Small intestine (tissue), 7 donors: ENCODE data around the gene GRB10. TPM values are rescaled to one million over a fixed set of nuclear protein-coding genes. Genes with fewer than 3 reads are reported as not detected.

ENCODE experiments used
- DNase-seq, 2 donors: peaks; one replicate each; pipeline versions ENCODE4 v3.0.0 to v3.0.0-alpha.2; 2013
- FAIRE-seq: peaks from 2 replicates; lab custom pipeline; 2012; peaks lifted over from hg19 to GRCh38; lab: Jason Lieb, UNC
- H3K27ac ChIP-seq, 3 donors: one replicate each; pipeline ENCODE4 v1.5.1; 2013; ENCODE audit warnings: low read length in 2 of 3, mild to moderate bottlenecking in 2 of 3, control low read depth in 1 of 3, inconsistent platforms in 1 of 3, low read depth in 1 of 3, moderate library complexity in 1 of 3
- H3K27me3 ChIP-seq, 3 donors: one replicate each; pipeline ENCODE4 v1.6.1; 2013; ENCODE audit warnings: low read length in 3 of 3, inconsistent platforms in 1 of 3; ENCODE audit not compliant: control insufficient read depth in 3 of 3, insufficient read depth in 3 of 3
- H3K36me3 ChIP-seq, 3 donors: one replicate each; pipeline ENCODE4 v1.6.1; 2013; ENCODE audit warnings: low read length in 3 of 3, inconsistent platforms in 1 of 3, low read depth in 1 of 3, mild to moderate bottlenecking in 1 of 3, moderate library complexity in 1 of 3; ENCODE audit not compliant: control insufficient read depth in 3 of 3, insufficient read depth in 2 of 3
- H3K4me1 ChIP-seq, 3 donors: one replicate each; pipeline ENCODE4 v1.6.1; 2013; ENCODE audit warnings: low read length in 2 of 3, inconsistent platforms in 1 of 3, low read depth in 1 of 3, mild to moderate bottlenecking in 1 of 3, moderate library complexity in 1 of 3; ENCODE audit not compliant: control insufficient read depth in 3 of 3, insufficient read depth in 2 of 3
- H3K4me3 ChIP-seq, 3 donors: one replicate each; pipeline ENCODE4 v1.5.1; 2013; ENCODE audit warnings: low read length in 3 of 3, control low read depth in 1 of 3, inconsistent platforms in 1 of 3, low read depth in 1 of 3, mild to moderate bottlenecking in 1 of 3, moderate library complexity in 1 of 3
- H3K9me3 ChIP-seq, 2 donors: one replicate each; pipeline ENCODE4 v1.6.1; 2013; ENCODE audit warnings: low read depth in 1 of 2, low read length in 1 of 2; ENCODE audit not compliant: control insufficient read depth in 2 of 2, insufficient read depth in 1 of 2
- WGBS, 3 donors: extraction: QIAGEN DNeasy Blood & Tissue Kit; methylation state at CpG; one replicate each; pipeline ENCODE4 v1.1.7; 2013; 5-methylcytosine and 5-hydroxymethylcytosine counted together
- polyA plus RNA-seq, 4 donors: library from polyadenylated mRNA; stranded (reverse) in 3 of 4; unstranded in 1 of 4; fragments of 200-250 nt in 3 of 4; fragments of 120-200 nt in 1 of 4; gene quantifications; one replicate each; pipeline versions ENCODE4 v1.2.1 to v1.2.3, GENCODE V29; 2013
- donor health status: healthy with polysubstance abuse.
- donor health status: control.
- donor health status: control.
- donor health status: Bipolar disorder and iron deficiency.
- donor health status: healthy.

Gene GRB10
- polyA plus RNA-seq, 4 donors: 14.5 to 33.8 (median 22.1) TPM

GRCh38 chr7:50644586-50644985, 138.1 kb downstream of the GRB10 start:
- no peaks in the 10 kb centered on the region for H3K36me3 ChIP-seq
- FAIRE-seq: no peak
- H3K4me3 ChIP-seq: no peak overlapping the region
- 94 to 97% (median 96%) methylated on average over 5 of the region's 5 CpGs for WGBS, 3 donors
- DNase-seq: no peak
- no peak overlapping the region for H3K27ac ChIP-seq
- H3K9me3 ChIP-seq: no peaks in the 10 kb centered on the region
- H3K27me3 ChIP-seq: no peaks in the 10 kb centered on the region
- no peaks in the 10 kb centered on the region for H3K4me1 ChIP-seq

GRCh38 chr7:50644114-50644513, 138.6 kb downstream of the GRB10 start:
- Histone ChIP-seq H3K4me3 (no peak overlapping the region), H3K9me3 (no peaks in the 10 kb centered on the region), H3K27me3 (no peaks in the 10 kb centered on the region), H3K27ac (no peak overlapping the region), H3K4me1 (no peaks in the 10 kb centered on the region), H3K36me3 (no peaks in the 10 kb centered on the region)
- FAIRE-seq: no peak
- no peak for DNase-seq
- 91 to 94% (median 91%) methylated on average over 6 of the region's 6 CpGs for WGBS, 3 donors

- DNase-seq: peak; percentile 16 to 27
- Histone ChIP-seq H3K4me3 (no peak overlapping the region), H3K36me3 (no peaks in the 10 kb centered on the region), H3K27ac (no peak overlapping the region), H3K27me3 (no peaks in the 10 kb centered on the region), H3K4me1 (no peaks in the 10 kb centered on the region), H3K9me3 (no peaks in the 10 kb centered on the region)
- no peak for FAIRE-seq
- 85 to 88% (median 87%) methylated on average over 18 of the region's 18 CpGs for WGBS, 3 donors
These were observed 141.0 kb downstream of the GRB10 start for GRCh38 chr7:50641442-50642405.

GRCh38 chr7:50640779-50641178, 141.9 kb downstream of the GRB10 start:
- Histone ChIP-seq H3K4me1 (no peaks in the 10 kb centered on the region), H3K9me3 (no peaks in the 10 kb centered on the region), H3K36me3 (no peaks in the 10 kb centered on the region), H3K27me3 (no peaks in the 10 kb centered on the region), H3K4me3 (no peak overlapping the region), H3K27ac (no peak overlapping the region)
- 85 to 88% (median 88%) methylated on average over 7 of the region's 7 CpGs for WGBS, 3 donors
- FAIRE-seq: no peak
- no peak for DNase-seq

GRCh38 chr7:50640256-50640655, 142.4 kb downstream of the GRB10 start:
- FAIRE-seq (no peak), DNase-seq (no peak)
- no peaks in the 10 kb centered on the region for H3K36me3 ChIP-seq
- H3K27me3 ChIP-seq: no peaks in the 10 kb centered on the region
- WGBS, 3 donors: 64 to 82% (median 73%) methylated on average over 2 of the region's 2 CpGs
- H3K9me3 ChIP-seq: no peaks in the 10 kb centered on the region
- H3K4me1 ChIP-seq: no peaks in the 10 kb centered on the region
- H3K27ac ChIP-seq: no peak overlapping the region
- H3K4me3 ChIP-seq: no peak overlapping the region

GRCh38 chr7:50637725-50638643, 144.7 kb downstream of the GRB10 start:
- FAIRE-seq: no peak
- 50 to 69% (median 56%) methylated on average over 3 of the region's 3 CpGs for WGBS, 3 donors
- H3K4me1 ChIP-seq: peaks cover 0 to 3% (median 0%) of the 10 kb centered on the region in 3 donors

GRCh38 chr7:50634378-50634777, 148.3 kb downstream of the GRB10 start:
- Histone ChIP-seq H3K27me3 (no peaks in the 10 kb centered on the region), H3K4me1 (peaks cover 3 to 11% (median 7%) of the 10 kb centered on the region in 3 donors), H3K4me3 (no peak overlapping the region), H3K36me3 (no peaks in the 10 kb centered on the region), H3K9me3 (no peaks in the 10 kb centered on the region), H3K27ac (no peak overlapping the region)
- FAIRE-seq (no peak), DNase-seq (no peak)
- 77 to 91% (median 84%) methylated on average over 1 of the region's 1 CpG for WGBS, 3 donors

More at GRCh38 chr7:50637725-50638643, 144.7 kb downstream of the GRB10 start:
- H3K27me3 ChIP-seq: no peaks in the 10 kb centered on the region
- no peak overlapping the region for H3K27ac ChIP-seq
- no peaks in the 10 kb centered on the region for H3K36me3 ChIP-seq
- H3K4me3 ChIP-seq: no peak overlapping the region
- DNase-seq: no peak
- H3K9me3 ChIP-seq: no peaks in the 10 kb centered on the region

GRCh38 chr7:50633414-50633710, 149.3 kb downstream of the GRB10 start:
- FAIRE-seq (no peak), DNase-seq (no peak)
- H3K27ac ChIP-seq: no peak overlapping the region
- no peak overlapping the region for H3K4me3 ChIP-seq
- 88 to 96% (median 89%) methylated on average over 1 of the region's 1 CpG for WGBS, 3 donors
- no peaks in the 10 kb centered on the region for H3K36me3 ChIP-seq
- peaks cover 3 to 11% (median 7%) of the 10 kb centered on the region in 3 donors for H3K4me1 ChIP-seq
- no peaks in the 10 kb centered on the region for H3K9me3 ChIP-seq
- no peaks in the 10 kb centered on the region for H3K27me3 ChIP-seq
